IMR-90 (cell line): ENCODE results near the gene SART1.

Experiments
- CTCF ChIP-seq: conservative IDR thresholded peaks from 2 replicates; pipeline ENCODE4 v1.5.1; 2012; ENCODE audit warnings: mild to moderate bottlenecking, low read depth, low read length, improper control_type of control experiment
- MXI1 ChIP-seq: IDR thresholded peaks from 2 replicates; pipeline ENCODE4 v1.6.1; 2012; ENCODE audit warnings: low read depth, mild to moderate bottlenecking, low read length, moderate library complexity, borderline replicate concordance
- USF2 ChIP-seq: fragments of 150-350 bp; IDR thresholded peaks from 2 replicates; pipeline ENCODE4 v1.6.1; 2017; ENCODE audit warnings: mild to moderate bottlenecking, antibody characterized with exemption, low read length, low read depth

- TF ChIP-seq MXI1 (no peak), CTCF (no peak; the same call in 1 of the 2 replicates), USF2 (no peak)
Measured at GRCh38 chr11:65919573-65920371, 41.8 kb upstream of the SART1 start.
